ENCODE measurements around the gene IQSEC1. TPM values are rescaled to one million over a fixed set of nuclear protein-coding genes. Genes with fewer than 3 reads are reported as not detected.

The IQSEC1 gene
- total RNA-seq, 2 experiments from 2014 or later = 19.0 to 21.4 TPM

GRCh38 chr3:13055634-13056033 lies 17.6 kb downstream of the IQSEC1 start:
- ChIA-PET POLR2A (no interaction called here), CTCF (no interaction called here)

GRCh38 chr3:13054341-13055285 lies 18.6 kb downstream of the IQSEC1 start:
- POLR2A ChIA-PET = no interaction called here
- CTCF ChIA-PET = no interaction called here

DNA sequence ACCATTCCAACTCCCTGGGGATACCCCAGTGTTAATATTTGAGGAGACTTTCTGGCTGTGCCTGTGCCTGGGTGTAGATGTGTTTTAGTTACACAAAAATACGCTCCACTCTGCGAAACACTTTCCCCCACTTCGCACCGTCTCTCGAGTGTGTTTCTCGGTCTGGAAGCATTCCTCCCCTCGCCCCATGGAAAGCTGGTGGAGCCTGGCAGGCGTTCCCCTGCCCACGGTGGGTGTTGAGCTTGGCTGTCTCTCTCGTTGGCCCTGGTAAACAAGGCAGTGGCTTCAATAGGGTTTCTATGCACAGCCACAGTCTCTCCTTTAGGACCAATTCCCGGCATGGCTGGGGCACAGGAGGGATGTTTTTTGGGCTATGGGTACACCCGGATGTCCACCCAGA lies 19.3 kb downstream of the IQSEC1 start:
- POLR2A ChIA-PET = no interaction called here
- CTCF ChIA-PET = no interaction called here

GRCh38 chr3:13053420-13053819 lies 19.8 kb downstream of the IQSEC1 start:
- CTCF ChIA-PET = no interaction called here
- POLR2A ChIA-PET = no interaction called here

DNA sequence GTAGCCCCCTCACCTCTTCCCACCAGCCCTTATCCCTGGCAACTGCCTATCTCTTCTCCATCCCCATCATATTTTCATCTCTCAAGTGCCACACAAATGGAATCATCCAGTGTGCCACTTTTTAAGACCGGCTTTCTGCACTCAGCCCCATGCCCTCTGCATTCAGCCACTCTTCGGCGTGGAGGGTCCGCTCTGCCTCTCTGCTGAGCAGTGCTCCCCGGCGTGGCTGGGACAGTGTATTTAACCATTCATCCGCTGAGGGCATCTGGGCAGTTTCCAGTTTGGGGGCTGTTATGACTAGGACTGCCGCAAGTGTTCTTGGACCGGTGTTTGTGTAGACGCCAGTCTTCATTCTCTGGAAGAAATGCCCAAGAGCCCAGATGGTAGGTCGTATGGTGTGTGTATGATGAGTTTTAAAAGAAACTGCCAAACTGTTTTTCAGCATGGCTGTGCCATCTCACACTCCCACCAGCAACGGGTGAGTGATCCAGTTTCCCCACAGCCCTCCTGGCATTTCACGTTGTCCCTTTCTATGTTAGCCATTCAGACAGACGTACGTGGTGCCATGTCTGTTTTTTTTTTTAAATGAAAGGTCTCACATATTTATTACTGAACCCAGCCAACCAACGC lies 20.9 kb downstream of the IQSEC1 start:
- CTCF ChIA-PET = no interaction called here
- POLR2A ChIA-PET = no interaction called here

GRCh38 chr3:13051581-13051980 lies 21.6 kb downstream of the IQSEC1 start:
- ChIA-PET POLR2A (no interaction called here), CTCF (no interaction called here)

DNA sequence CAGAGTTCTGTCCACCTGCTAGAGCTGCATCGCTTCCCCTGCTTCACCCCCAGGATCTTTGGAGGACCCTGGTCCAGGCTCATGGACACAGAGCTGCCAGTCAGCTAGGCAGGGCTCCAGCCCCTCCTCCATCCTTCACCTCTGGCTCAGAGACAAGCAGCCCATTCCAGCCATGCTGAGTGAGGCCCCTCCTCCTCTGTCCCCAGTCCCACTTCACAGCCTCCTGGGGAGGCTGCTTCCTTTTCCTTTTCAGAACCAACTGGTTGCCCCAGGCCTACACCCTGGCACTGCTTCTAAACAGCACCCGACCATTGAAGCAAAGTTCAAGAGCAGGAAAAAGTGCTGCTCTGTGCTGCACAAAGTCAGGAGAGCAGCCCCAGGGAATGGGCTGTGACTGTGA lies 22.2 kb downstream of the IQSEC1 start:
- ChIA-PET POLR2A (no interaction called here), CTCF (no interaction called here)

DNA sequence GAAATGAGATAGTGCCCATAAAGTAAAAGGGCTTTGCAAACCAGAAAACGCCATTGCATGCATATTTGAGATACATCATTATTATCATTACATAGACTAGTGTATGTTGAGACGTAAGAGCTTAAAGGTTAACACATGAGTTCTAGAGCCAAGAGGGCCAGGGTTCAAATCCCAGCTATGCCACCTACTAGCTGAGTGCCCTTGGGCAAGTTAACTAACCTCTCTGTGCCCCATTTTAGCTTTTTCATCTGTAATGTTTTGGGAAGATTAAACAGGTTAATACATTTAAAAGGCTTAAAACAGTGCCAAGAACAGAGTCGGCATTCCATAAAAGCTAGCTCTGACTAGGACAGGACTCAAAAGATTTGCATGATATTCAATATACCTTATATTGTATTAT lies 22.8 kb downstream of the IQSEC1 start:
- ChIA-PET POLR2A (no interaction called here), CTCF (no interaction called here)

DNA sequence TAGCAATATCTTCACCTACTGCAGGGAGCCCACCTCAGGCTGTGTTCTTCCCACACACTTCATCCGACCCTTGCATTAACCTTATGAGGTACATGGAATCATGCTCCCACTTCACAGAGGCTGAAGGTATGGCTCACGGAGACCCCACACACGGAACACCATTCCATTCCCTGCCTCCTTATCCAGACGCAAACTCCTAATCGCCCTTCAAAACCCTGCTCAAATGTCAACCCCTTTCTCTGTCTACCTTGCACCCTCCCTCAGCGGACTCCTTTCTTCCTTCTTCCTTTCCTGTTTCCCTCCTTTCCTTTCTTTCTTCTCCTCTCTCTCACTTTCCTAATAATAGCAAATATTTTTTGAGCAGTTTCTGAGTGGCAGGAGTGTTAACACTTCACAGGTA lies 23.8 kb downstream of the IQSEC1 start:
- POLR2A ChIA-PET = no interaction called here
- CTCF ChIA-PET = no interaction called here

DNA sequence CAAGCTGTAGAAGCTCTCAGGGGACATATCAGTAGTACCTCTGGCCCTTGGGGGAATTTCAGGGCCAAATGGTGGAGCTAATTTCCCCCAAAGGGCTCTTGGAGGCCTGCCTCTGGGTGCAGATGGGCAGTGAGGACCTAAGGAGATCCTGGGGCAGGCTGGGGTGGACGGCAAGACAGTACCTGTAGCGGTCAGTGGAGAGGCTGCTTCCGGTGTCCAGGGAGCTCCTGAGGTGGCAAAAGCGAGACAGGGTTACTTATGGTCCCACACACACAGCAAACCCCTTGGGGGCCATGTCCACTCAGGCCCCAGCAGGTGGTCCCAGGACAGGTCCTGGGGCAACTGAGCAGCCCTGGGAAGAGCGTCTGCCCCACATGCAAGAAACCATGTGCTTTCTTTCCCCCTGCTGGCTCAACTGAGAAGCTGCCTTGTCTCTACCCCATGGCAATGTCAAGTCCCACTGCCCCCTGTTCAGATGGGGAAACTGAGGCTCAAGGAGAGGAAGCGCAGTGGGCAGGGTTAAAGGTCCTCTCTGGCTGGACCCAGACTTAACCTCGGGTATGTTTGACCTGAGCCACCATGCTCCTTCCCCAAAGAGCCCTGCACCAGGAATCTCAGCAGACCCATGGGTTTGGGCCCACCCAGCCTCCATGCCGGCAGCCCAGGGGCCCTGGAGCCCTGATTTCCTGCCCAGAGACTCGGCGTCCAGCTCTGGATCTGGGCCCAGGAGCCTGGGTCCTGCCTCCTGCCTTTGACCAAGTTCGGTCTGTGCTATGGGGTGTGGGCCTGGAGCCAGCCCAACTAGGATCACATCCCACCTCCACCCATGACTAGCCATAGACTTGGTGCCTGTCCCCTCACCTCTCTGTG lies 25.7 kb downstream of the IQSEC1 start:
- ChIA-PET POLR2A (no interaction called here), CTCF (no interaction called here)

GRCh38 chr3:13046569-13047274 lies 26.5 kb downstream of the IQSEC1 start:
- ChIA-PET CTCF (no interaction called here), POLR2A (no interaction called here)

GRCh38 chr3:13045904-13046568 lies 27.2 kb downstream of the IQSEC1 start:
- CTCF ChIA-PET = no interaction called here
- POLR2A ChIA-PET = no interaction called here

DNA sequence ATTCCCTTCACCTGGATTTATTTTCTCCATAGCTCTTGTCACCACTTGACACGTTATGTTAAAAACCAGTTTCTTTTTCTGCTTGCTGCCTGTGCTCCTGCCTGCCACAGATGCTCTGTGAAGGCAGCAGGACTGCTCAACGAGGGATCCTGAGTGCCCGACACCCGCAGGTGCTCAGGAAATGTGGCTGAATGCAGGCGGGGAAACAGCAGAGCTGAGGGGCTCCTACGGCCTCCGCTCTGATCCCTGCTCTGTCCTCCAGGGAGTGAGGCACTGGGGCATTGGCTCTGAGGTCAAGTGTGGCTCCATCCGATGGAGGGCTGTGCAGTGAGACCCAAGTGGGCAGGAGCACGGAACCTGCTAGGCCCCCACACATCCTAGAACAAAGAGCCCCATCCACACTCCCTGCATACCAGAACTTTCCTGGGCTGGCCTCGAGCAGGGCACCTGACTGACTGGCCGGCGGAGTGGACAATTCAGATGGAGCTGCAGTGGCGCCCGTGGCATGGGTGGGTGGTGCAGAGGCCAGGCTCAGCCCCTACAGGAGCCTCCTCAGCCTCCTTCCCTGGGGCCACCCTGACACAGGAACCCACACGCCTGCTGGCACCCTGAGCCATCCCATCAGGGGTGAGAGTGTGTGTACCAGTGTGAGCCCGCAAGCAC lies 27.9 kb downstream of the IQSEC1 start:
- POLR2A ChIA-PET = no interaction called here

GRCh38 chr3:13044496-13045240 lies 28.6 kb downstream of the IQSEC1 start:
- ChIA-PET CTCF (no interaction called here), POLR2A (no interaction called here)

More for the DNA sequence above, 27.9 kb downstream of the IQSEC1 start:
- CTCF ChIA-PET = no interaction called here

- CTCF ChIA-PET = no interaction called here
- POLR2A ChIA-PET = no interaction called here
These were observed 29.6 kb downstream of the IQSEC1 start for GRCh38 chr3:13043656-13044055.

DNA sequence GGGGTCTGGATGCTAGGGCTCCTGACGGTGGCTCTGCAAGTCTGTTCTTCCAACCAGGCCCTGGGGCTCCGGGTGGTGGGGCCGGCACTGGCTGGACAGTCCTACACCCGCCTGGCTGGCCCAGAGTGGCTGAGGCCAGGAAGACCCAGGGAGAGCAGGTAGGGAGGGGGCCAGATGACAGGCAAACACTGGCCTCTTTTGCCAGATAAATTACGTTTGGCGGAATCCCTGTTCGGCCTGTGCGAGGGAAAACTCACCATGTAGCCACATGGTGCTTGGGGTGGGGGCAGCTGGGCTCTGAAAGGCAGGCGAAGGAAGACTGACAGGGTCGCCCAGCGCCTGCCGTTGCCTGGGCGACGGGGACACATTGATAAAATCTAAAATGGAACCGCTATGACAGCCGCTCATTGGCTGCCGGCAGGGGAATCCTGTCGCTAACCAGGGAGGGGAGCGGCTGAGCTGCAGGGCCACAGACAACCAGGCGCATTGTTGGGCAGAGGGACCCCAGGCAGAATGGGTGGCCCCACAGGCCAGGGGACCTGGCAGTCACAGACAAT lies 30.4 kb downstream of the IQSEC1 start:
- ChIA-PET CTCF (no interaction called here), POLR2A (interaction anchor here (0.5 to 0.6 kb wide), 2 partner anchors 40 to 215 kb away, joined by 4 to 6 read pairs; no protein-coding TSS in a partner anchor)

DNA sequence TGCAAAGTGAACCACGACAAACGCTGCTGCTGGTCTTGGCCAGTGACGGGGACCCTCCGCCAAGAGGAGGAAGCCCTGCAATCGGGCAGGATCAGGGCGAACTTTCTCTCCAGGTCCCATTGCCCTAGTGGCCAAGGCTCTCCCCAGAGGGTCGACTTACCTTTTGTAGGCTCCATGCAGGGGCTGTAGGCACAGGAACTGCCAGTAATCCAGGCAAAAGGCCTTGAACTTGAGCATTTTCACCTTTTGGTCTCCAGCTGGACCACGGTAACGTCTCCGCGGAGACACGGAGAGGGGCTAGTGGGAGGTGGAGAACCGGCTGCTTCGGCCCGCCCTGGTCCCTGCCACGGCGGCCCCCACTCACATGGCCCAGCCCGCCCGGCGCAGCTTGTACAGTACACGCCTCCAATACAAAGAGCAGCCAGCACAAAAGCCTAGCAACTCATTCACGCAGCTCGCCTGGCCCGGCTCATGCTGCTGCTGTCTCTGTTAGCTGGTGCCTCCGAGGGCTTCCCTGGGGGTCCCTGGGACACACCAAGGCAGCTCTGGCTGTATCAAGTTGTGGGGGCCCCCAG lies 31.0 kb downstream of the IQSEC1 start:
- ChIA-PET CTCF (no interaction called here), POLR2A (interaction anchor here (0.6 kb wide), 1 partner anchor 214 kb away, joined by 4 read pairs; no protein-coding TSS in a partner anchor)

Data from activated CD8-positive, alpha-beta memory T cell treated with anti-CD3 and anti-CD28 coated beads for 36 hours (primary cell).